NCI-H510A (cell line): Measurements from ENCODE around the gene DHRS1.

ENCODE experiments used
- DNase-seq: peaks from one replicate; lab custom pipeline; 2025; lab: John Stamatoyannopoulos, UW

Gene DHRS1

DNA sequence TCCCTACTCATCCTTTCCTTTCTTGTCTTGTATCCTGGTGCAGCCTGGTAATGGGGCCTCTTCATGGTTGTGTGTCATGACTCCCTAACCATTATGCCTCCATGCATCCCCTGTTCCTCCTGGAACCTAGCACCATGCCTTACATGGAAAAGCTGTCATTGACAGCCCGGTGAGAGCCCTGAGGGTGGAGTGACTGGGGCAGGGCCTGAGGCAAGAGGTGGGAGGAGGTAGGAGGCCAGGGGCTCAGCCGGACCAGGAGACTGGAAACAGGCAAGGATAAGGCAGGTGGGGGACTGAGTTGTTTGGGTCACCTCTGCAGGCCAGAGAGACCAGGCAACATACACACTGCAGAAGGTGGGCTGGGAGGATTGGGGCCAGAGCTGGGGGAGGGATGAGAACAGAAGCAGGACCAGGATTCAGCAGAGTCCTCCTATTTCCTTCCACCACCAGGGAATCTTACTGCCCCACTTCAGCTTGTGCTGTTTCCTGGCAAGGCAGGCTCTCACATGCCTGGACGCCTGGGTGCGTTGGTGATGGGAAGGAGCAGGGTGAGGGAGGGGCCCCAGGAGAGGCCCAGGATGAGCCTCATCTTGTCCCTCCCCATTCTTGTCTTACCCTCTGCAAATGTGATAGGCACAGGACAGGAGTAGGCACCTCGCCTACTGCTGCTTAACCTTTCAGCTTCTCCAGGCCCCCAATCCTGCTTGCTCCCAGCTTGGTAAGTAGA is 10.1 kb upstream of the DHRS1 start, which contains the start of gene LTB4R2:
Gene LTB4R2, plus strand, starts transcription at position 603 of the 727 bp plus-strand sequence. CDS start 525 bp downstream, outside the sequence.
- DNase-seq, result no peak

DNA sequence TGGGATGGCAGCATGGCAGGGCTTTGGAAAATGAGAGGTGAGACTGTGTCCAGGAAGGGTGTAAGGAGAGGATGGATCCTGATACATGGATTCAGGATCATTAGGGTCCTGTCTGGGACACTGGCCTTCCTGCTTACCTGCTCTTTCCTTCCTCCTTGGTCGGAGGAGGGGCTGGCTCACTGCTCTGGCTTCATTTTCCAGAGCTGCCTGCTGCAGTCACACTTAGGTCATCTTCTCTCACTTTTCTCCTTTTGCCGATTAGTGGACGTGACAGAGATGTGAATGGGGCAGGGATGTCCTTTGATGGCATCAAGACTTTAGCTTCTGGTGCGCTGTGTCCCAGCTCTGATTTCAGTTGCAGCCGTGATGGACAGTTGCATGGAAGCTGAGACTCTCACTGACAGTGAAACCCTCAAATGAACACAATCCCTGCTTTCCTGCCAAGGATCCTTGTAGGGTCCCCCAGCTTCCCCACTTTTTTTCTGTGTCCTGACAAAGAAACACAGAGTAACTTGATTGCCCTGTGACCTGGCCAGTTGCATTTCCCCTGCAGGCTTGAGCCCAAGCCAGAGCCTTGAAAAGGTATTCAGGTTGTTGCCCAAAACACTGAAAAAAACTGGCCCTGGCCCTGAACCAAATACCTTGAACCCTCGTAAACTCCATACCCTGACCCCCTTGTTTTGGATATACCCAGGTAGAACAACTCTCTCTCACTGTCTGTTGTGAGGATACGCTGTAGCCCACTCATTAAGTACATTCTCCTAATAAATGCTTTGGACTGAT is 9.0 kb upstream of the DHRS1 start:
- no peak for DNase-seq

DNA sequence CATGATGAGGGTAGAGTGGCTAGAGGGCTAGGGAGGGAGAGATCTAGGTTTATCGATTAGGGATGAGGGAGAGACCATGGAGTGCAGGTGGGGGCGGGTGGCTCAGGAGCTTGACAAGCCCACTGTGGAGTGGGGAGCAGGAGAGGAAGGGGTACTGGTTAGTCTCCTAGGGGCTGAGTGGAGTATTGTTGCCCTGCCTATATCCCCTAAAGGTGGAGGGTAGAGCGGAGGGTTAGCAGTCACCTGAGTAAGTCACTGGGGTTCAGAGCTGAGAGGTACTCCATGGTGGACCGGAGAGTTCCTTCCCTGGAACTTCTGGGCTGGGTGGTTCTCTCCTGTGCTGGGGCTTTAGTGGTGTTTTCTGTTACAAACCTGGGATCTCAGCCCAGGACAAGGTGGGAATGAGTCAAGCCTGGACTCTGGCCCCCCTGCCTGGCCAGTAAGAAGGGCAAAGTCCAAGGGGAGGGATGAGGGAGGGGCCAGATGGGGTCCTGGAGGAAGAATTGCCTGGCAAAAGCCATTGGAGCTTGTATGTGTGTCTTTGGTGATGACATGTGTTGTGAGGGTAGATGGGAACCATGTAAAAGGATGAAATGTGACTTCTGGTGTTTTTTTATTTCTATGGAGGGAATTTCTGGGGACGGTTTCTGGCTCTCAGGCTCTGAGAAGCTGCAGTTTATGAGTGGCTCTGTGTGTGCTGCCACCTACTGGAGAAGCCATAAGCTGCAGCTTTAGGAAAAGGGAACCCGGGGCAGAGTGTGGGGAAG is 8.2 kb upstream of the DHRS1 start, which contains the start of gene CIDEB:
Gene CIDEB, minus strand, starts transcription at position 403 of the 767 bp plus-strand sequence. Its CDS starts 119 bp downstream, at position 284.
- no peak for DNase-seq

DNA sequence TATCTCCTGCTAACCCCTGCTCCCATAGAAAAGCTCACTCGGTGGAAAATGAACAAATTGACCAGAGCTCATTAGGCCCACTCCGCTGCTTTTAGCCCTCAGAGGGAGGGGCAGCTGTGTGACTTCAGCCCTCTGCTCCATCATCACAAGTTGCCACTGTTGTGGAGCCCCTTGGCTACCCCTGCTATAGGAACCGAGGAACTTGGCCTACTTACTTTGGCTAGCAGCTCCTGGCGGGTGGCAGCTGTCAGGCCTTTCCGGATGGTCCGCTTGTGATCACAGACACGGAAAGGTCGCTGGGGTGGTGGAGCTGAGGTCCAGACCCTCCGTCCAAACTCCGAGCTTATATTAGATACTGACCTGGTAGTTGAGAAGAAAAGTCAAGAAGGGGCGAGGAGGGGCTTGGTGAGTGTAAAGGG is 7.6 kb upstream of the DHRS1 start:
- no peak for DNase-seq

DNA sequence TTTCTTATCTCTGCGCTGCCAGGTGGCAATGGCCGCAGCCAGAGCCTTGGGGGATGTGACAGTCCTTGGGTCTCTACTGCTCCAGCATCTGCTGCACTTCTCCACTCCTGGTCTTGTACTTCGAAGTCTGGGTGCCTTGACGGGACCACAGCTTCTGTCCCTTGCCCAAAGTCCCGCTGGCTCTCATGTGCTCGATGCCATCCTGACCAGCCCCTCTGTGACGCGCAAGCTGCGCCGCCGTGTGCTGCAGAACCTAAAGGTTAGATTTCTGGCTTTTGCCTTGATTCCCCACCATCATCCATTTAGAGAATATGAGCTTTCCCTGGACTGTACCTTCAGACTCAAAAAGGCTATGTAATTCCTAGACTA is 4.4 kb upstream of the DHRS1 start:
- DNase-seq, result no peak

DNA sequence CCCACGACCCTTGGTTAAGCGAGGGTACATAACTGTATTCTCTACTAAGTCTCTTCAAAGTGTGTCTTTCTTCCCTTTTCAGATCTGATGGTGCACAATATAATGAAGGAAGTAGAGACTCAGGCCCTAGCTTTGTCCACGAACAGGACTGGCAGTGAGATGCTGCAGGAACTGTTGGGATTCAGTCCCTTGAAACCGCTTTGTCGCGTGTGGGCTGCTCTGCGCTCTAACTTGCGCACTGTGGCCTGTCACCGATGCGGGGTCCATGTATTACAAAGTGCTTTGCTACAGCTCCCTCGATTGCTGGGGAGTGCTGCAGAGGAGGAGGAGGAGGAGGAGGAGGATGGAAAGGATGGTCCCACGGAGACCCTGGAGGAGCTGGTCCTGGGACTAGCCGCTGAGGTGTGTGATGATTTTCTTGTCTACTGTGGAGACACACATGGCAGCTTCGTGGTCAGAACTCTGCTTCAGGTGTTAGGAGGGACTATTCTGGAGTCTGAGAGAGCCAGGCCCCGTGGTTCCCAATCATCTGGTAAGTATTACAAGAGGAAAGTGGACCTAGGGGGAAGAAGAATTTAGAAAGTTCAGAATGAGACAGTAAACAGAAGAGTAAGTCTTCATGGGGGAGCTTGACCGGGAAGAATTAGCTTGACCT is 873 bp upstream of the DHRS1 start:
- DNase-seq, result no peak

DNA sequence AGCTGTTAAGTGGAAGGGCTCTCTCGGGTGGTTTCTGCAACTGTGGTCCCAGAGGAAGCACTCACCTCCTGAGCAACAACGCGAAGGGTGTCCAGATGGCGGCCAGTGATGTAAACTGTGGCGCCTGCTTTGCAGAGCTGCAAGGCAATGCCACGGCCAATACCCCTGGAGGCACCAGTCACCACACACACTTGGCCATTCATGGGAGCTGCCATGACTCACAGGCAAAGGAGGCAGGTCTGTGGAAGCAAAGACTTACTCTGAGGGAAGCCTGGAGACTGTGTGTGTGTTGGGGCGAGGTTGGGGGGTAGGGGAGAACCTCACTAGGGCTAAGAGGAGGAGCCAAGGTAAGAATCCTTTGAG is 707 bp downstream of the DHRS1 start:
- DNase-seq, result no peak

DNA sequence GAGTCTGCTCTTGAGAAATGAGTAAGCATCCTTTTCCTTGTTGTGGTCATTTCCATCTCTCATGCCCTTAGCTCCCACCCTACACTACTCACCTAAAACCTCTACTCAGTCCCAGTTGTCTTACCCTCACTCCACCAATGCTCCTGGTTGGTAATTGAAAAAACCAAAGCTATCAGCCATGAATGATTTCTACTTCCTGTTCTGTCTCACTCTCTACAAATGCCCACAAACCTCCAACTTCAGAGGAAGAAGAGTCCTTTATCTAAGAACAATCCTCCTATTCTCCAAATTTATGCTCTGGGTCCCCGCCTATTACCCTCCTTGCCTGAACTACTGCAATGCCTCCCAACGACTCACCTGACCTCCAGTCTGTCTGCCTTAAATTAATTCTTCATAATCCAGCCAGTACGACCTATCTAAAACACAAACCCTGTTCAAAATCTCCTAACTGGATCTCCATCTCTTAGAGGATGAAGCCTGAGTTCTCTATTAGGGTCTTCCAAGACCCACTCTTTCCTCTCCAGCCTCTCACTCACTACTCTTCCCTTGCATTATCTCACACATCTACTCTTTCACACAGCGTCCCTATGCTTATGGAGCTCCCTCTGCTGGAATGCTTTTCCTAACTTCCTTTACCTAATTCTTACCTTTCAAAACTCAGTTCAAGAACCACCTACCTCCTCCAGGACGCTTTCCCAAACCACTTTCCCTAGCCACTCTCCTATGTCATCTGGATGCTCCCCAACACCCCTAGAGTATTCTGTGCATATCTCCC is 2.2 kb downstream of the DHRS1 start:
- DNase-seq, result no peak

DNA sequence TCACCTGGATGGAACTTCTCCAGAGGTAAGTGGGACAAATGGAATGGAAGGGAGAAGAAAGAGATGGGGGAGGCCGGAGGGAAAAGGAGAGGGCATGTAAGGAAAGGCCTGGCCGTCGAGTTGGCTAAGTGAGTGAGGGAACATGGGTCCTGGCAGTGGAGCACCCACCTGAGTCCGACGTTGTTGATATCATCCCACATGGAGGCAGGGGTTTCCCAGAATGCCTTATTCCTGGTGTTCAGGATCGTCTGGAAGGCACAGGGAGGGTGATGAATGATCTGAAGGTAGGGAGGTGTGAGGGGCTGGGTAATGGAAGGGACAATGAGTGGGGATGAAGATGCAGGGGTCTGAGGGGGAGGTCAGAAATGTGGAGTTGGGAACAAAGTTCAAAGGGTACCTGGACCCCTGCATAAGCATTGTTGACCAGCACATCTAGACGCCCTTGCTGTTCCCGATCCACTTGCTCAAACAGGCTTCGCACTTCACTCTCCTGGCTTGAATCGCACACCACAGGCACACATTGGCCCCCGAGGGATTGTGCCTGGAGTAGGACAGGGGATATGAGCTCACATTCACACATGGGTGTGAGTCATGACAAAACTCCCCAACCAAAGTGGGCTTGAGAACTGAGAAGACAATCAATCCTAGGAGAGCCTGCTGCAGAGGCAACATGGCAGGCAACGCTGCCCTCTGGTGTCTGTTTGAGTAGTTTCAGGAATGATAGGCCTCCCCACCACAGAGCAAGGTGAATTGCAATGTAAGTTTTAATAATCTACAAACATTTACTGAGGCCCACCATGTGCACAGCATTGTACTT is 3.0 kb downstream of the DHRS1 start:
- DNase-seq, result no peak

DNA sequence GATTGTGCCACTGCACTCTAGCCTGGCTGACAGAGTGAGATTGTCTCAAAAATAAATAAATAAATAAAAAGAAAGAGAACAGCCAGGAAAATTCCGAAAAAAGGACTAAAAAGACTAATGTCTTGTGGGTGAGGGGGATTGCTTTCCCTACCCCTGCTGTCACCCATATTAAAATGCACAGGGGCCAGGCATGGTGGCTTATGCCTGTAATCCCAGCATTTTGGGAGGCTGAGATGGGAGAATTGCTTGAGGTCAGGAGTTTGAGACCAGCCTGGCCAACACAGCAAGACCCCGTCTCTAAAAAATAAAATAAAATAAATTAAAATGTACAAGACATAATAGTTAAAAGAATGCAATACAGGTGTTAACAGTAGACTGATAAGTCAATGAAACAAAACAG is 6.1 kb downstream of the DHRS1 start:
- no peak for DNase-seq

DNA sequence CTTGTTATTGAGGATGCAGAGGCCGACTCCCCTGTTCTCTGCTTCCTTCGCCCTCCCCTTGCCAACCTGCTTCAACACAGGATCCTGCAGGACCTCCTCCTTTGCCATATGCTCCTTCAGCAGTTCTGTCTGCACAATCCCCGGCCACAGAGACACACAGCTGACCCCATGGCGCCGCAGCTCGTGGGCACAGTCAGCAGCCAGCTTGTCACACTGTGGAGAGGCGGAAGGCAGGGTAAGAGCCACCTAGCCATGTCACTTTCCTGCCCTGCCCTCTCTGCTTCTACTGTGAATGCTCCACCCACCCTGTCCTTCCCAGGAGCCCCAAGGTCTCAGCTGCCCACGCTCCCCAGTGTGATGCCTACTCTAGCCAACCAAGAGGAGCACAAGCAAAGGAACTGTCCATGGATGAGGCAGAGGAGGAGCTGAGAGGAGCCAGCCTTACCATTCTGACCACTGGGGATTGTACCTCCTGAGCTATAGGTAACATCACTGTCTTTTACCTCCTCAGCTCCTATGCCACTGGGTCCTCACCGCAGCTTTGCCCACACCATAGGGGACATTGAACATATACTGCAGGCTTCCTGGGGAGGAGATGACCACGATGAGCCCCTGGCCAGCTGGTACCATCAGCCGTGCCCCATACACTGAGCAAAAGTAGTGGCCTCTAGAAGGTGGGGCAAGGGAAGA is 7.3 kb downstream of the DHRS1 start:
- DNase-seq, result no peak

DNA sequence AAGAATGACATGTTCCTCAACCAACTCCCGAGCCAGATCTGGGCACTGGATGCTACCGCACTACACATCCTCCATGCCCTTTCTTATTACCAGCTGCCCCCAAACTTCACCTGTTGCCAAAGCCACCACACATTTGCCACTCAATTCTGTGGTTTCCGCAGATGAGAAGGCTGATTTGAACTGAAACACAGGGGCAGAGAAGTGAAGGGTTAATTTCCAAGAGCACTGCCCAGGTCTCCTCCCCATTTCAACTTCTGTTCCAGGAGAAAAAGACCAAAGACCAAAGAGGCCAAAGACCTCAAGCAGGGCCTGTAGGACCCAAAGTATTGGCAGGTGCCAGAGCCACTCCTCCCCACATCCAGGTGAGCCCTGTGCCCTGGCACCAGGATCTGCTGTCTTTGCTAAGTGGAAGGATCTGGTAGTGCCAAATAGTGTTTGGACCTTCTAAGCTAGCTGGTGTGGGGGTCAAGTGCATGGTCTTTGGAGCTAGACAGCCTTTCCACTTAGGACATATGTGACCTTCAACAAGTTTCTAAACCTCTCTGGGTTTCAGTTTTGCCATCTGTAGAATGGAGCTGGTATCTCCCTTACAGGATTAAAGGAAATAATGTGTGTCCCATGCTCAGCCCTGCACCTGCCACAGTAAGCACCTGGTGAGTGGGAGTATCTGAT is 8.0 kb downstream of the DHRS1 start:
- no peak for DNase-seq

DNA sequence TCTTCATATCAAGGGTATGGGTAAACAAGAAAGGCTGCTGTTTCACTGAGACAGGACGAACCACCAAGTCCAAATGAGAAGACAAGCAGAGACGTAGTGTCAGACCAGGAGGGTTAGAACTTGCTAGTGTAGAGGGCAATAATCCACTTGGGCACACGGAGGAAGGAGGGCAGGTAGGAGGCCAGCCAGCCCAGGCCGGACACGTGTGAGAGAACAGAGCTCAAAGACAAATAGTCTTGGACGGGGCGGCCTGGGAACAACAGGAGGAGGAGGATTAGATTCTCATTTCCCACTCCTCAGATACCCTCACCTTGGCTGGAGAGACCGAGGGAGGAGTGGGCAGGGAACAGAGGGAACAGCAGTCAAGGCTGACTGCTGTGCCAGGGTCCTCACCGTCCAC is 8.8 kb downstream of the DHRS1 start:
- DNase-seq, result no peak

DNA sequence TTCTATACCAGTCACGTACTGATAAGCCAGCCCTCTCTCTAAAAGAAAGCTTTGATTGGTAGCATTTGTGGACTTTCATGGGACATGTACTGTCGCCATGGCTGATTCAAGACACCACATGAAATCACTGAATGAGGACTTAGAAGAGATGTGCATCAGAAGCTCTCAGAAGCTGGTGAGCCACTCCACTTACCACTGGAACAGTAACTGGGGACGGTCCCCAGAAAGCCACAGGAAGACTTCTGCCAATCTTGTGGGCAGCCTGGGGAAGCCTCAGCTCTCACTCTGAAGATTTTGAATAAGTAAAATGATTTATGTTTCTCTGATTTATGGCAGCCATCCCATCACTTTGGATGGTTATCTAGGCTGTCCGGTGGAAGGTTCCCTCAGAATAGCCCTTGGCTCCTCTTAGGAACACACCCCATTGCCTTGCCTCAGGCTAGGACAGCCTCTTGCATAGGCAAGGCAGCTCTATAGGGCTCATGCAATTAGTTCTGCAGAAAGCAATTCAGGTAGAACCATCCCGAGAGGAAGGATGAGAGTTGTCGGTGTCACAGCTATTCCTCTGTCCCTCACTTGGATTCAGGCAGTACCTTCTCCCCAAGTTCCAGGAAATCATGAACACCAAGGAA is 9.8 kb downstream of the DHRS1 start:
- no peak for DNase-seq

DNA sequence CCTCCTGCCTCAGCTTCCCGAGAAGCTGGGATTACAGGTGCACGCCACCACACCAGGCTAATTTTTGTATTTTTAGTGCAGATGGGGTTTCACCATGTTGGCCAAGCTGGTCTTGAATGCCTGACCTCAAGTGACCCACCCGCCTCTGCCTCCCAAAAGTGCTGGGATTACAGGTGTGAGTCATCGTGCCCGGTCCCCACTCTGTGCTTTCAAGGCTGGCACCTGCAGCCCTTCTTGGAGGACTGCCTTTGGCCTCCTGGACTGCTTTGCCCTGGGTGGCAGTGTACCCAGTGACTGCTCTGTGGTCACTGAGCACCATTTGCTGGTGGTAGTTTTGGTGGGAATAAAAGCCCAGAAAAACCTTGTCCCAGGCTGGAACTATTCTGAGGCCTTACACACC is 12.6 kb downstream of the DHRS1 start:
- no peak for DNase-seq

DNA sequence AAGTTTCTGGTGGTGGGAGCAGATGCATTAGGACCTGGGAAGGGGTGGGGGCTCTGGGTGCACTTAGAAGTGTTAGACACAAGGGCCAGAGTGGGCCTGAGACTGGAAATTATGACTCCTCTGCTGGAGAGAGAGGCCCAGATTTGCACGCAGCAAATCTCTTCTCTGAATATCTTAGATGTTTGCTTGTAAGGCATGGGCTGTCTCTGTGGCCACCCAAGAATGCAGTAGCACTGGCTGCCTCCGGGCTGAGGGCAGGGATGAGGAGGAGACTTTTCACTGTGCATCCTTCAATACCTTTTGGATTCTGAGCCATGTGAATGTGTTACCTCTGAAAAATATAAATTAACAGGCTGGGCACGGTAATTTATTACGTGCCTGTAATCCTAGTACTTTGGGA is 14.2 kb downstream of the DHRS1 start:
- no peak for DNase-seq

DNA sequence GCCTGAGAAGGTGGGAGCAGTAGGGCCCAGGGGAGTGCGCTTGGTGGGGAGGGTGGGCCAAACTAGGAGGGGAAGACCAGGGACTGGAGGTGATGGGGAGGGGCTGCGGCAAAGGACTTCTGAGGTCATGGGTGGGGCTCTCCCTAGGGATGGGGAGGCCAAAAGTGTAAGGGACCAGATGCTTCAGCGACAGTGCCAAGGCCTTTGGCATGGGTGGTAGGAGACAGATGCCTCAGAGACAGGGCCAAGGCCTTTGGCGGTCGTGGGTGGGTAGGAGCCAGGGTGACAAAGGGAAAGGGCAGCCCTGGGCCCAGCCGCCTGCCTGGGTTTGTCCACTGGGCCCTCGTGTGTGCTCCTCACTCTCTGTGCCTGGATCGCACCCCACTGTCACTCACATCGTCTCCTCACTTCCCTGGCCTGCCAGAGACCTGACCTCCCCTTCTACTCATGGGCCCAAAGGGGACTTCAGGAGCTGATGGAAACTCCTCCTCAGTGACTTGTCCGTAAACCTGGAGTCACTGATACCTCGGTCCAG is 15.0 kb downstream of the DHRS1 start:
- DNase-seq, result no peak

DNA sequence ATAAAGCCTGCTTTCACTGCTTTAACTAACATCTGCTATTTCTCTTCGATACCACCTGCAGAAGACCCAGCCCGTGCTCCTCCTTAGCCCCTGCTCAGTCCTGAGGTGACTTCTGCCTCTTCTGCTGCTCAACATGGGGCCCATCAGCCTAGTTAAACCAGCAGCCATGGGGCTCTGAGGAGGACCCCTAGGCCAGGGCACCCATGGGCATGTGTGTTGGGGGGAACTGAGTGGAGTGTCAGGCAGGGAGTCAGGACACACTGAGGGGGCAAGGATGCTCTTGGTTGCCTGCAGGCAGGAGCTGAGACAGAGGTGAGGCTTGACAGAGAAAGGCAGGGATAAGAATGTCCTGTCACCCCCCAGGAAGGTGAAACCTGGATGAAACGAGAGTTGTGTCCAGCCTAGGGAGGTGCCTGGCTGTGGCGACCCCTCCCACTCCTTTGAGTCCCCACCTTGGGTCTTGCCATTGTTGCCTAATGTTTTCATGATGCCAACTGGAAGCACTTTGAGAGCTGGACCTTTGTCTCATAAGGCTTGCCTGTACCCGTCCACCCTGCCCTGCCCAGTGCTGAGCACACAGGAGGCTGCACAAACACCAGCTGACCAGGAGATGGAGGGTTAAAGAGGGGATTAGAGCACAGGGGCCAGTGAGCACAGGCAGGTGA is 15.7 kb downstream of the DHRS1 start:
- no peak for DNase-seq
